Esophagus squamous epithelium (tissue), 5 donors: ENCODE data around the gene SAP130. TPM values are rescaled to one million over a fixed set of nuclear protein-coding genes. Genes with fewer than 3 reads are reported as not detected.

ENCODE experiments used
- DNase-seq: peaks from one replicate; lab custom pipeline; 2025; lab: John Stamatoyannopoulos, UW
- H3K27ac ChIP-seq, 4 donors: fragments of 200-600 bp; sonication (generic); one replicate each; pipeline ENCODE4 v1.5.1; 2016 to 2019; ENCODE audit warnings: mild to moderate bottlenecking in 1 of 4
- H3K27me3 ChIP-seq, 4 donors: fragments of 200-600 bp; sonication (generic); 1 replicate in 3 of 4; 2 replicates in 1 of 4; pipeline versions ENCODE4 v1.5.1 to v1.6.0; 2017 to 2021; ENCODE audit warnings: antibody characterized with exemption in 1 of 4
- H3K36me3 ChIP-seq, 3 donors: fragments of 200-600 bp; sonication (generic); one replicate each; pipeline ENCODE4 v1.5.1; 2016 to 2019
- H3K4me1 ChIP-seq, 3 donors: fragments of 200-600 bp; sonication (generic); one replicate each; pipeline ENCODE4 v1.5.1; 2017 to 2019
- H3K4me3 ChIP-seq, 4 donors: fragments of 200-600 bp; sonication (generic); 1 replicate in 3 of 4; 2 replicates in 1 of 4; pipeline ENCODE4 v1.5.1; 2016 to 2019; ENCODE audit warnings: mild to moderate bottlenecking in 2 of 4, moderate library complexity in 1 of 4
- H3K9me3 ChIP-seq, 3 donors: fragments of 200-600 bp; sonication (generic); one replicate each; pipeline ENCODE4 v1.5.1; 2016 to 2019
- POLR2A ChIP-seq, 4 donors: fragments of 450-650 bp; IDR thresholded peaks; one replicate each; pipeline ENCODE4 v1.6.1; 2017; ENCODE audit warnings: antibody characterized with exemption in 4 of 4, mild to moderate bottlenecking in 4 of 4, moderate library complexity in 3 of 4
- WGBS, 2 donors: methylation state at CpG; one replicate each; pipeline ENCODE4 v1.1.5; 2018; 5-methylcytosine and 5-hydroxymethylcytosine counted together
- intact Hi-C: fragments of 100-400 bp; cut with DNase I; formaldehyde crosslinking; loops from one replicate; pipeline ENCODE4 v1.15.0; 2022
- total RNA-seq, 4 donors: library from RNA; depleted of rRNA; stranded (reverse); fragments of >200 nt; gene quantifications; one replicate each; pipeline ENCODE4 v1.1.0, GENCODE V29; 2016
- TF ChIP-seq, protein P1 (sequence below), 6 experiments: fragments of 450-650 bp in 4 of 6; fragments of 200-600 bp in 2 of 6; sonication (generic) in 2 of 6; IDR thresholded peaks; one replicate each; pipeline ENCODE4 v1.5.1; 2016 to 2019; ENCODE audit warnings: antibody characterized with exemption in 6 of 6, mild to moderate bottlenecking in 4 of 6, moderate library complexity in 4 of 6
- donor health status: DM: yes; HTN: yes; CAD: no.

The SAP130 gene
- total RNA-seq, 4 donors from 2014 or later = 5.9 to 12.7 (median 8.0) TPM

DNA sequence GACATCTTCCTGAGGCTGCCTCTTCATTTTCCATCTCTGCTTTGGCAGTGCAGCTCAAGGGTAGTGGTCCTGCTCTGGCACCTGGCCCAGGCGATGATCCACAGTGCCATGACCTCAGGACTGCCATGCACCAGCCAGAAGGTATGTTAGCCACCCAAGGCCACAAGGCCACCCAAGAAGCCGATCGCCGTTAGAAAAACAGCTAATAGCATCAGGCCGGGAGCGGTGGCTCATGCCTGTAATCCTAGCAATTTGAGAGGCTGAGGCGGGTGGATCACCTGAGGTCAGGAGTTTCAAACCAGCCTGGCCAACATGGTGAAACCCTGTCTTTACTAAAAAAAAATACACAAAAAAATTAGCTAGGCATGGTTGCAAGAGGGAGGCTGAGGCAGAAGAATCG, 34.7 kb upstream of the SAP130 start:
- Histone ChIP-seq H3K4me3 (no peak overlapping the region), H3K27ac (no peak overlapping the region), H3K4me1 (no peaks in the 10 kb centered on the region), H3K27me3 (no peaks in the 10 kb centered on the region), H3K9me3 (no peaks in the 10 kb centered on the region), H3K36me3 (no peaks in the 10 kb centered on the region)
- TF ChIP-seq, protein P1, sequence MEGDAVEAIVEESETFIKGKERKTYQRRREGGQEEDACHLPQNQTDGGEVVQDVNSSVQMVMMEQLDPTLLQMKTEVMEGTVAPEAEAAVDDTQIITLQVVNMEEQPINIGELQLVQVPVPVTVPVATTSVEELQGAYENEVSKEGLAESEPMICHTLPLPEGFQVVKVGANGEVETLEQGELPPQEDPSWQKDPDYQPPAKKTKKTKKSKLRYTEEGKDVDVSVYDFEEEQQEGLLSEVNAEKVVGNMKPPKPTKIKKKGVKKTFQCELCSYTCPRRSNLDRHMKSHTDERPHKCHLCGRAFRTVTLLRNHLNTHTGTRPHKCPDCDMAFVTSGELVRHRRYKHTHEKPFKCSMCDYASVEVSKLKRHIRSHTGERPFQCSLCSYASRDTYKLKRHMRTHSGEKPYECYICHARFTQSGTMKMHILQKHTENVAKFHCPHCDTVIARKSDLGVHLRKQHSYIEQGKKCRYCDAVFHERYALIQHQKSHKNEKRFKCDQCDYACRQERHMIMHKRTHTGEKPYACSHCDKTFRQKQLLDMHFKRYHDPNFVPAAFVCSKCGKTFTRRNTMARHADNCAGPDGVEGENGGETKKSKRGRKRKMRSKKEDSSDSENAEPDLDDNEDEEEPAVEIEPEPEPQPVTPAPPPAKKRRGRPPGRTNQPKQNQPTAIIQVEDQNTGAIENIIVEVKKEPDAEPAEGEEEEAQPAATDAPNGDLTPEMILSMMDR (IDR thresholded peaks at IDR 0.05) = no peak
- no peak for TF ChIP-seq POLR2A (IDR thresholded peaks at IDR 0.05)
- intact Hi-C loops = no loop called here
- DNase-seq = no peak
- 80 to 88% methylated on average over 1 to 5 of the region's 8 CpGs for WGBS, 2 donors

DNA sequence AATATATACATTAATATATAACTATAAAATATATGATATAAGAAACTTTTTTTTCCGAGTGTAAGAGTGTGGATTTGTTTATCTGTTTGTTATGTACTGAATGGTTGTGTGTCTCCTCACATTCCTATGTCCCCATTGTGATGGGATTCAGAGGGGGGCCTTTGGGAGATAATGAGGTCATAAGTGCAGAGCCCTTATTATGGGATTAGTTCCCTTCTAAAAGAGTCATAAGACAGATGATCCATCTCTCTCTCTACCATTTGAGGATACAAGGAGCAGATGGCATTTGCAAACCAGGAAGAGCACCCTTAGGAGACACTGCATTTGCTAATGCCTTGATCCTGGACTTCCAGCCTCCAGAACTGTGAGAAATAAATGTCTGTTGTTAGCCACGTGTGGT, 30.3 kb upstream of the SAP130 start:
- TF ChIP-seq, protein P1 (IDR thresholded peaks at IDR 0.05) = no peak
- no peak for TF ChIP-seq POLR2A (IDR thresholded peaks at IDR 0.05)
- Histone ChIP-seq H3K4me3 (no peak overlapping the region), H3K27ac (no peak overlapping the region), H3K9me3 (no peaks in the 10 kb centered on the region), H3K36me3 (no peaks in the 10 kb centered on the region), H3K4me1 (no peaks in the 10 kb centered on the region), H3K27me3 (peaks cover 0 to 11% (median 0%) of the 10 kb centered on the region in 4 donors)
- intact Hi-C loops = no loop called here
- DNase-seq = no peak
- 21 to 80% methylated on average over 1 to 2 of the region's 2 CpGs for WGBS, 2 donors

DNA sequence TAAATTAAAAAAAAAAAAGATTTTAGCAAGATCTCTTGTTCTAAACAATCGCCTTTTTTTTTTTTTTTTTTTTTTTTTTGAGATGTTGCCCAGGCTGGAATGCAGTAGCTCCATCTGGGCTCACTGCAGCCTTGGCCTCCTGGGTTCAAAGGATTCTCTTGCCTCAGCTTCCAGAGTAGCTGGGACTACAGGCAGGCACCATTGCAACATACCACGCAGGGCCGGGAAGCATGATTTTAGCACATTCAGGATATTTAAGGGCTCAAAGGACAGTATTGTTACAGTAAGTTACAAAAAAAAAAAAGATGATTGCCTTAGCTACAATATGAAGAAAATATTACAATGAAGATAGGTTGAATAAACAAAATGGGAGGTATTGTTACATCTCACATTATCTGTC, 29.5 kb upstream of the SAP130 start:
- no peak overlapping the region for H3K4me3 ChIP-seq
- DNase-seq = no peak
- no peak overlapping the region for H3K27ac ChIP-seq
- TF ChIP-seq POLR2A (IDR thresholded peaks at IDR 0.05) = no peak
- TF ChIP-seq, protein P1 (IDR thresholded peaks at IDR 0.05) = no peak
- no peaks in the 10 kb centered on the region for H3K36me3 ChIP-seq
- H3K4me1 ChIP-seq = no peaks in the 10 kb centered on the region
- H3K9me3 ChIP-seq = no peaks in the 10 kb centered on the region
- WGBS, 2 donors = 64 to 90% methylated on average over 2 to 3 of the region's 3 CpGs
- H3K27me3 ChIP-seq = peaks cover 0 to 19% (median 0%) of the 10 kb centered on the region in 4 donors
- intact Hi-C loops = no loop called here

DNA sequence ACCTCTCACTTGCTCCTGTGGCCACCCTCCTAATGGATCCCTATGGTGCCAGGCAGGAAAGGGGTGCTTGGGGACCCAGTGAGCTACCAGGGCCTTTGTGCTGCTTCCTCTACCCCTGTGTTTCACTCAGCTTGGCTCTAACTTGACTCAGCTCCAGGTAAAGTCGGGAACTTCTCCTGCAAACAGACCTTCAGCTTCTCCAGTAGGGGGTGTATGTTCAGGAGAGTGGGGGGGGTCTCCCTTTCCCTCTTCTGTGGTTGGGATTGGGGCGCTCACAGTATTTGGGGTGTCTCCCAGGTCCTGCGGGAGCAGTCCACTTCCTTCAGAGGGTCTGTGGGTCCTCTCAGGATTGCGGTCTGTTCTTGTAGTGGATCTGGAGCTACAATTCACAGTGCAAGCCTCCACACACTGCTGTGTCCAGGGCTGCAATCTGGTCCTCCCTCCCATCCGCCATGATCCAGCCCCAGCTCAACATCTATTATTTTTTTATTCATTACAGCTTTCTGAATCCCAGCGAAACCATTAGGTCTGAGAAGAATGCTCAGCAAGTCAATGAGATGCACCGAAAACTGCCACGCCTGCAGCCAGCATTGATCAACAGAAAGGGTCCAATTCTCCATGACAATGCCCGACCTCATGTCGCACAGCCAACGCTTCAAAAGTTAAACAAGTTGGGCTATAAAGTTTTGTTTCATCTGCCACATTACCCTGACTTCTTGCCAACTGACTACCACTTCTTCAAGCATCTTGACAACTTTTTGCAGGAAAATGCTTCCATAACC, 26.4 kb upstream of the SAP130 start:
- intact Hi-C loops = no loop called here
- WGBS, 2 donors = 86 to 95% methylated on average over 9 to 10 of the region's 11 CpGs
- TF ChIP-seq, protein P1 (IDR thresholded peaks at IDR 0.05) = no peak
- TF ChIP-seq POLR2A (IDR thresholded peaks at IDR 0.05) = no peak
- Histone ChIP-seq H3K4me1 (no peaks in the 10 kb centered on the region), H3K27me3 (peaks cover 0 to 19% (median 0%) of the 10 kb centered on the region in 4 donors), H3K9me3 (peaks cover 0 to 3% (median 0%) of the 10 kb centered on the region in 3 donors), H3K36me3 (no peaks in the 10 kb centered on the region), H3K27ac (no peak overlapping the region), H3K4me3 (no peak overlapping the region)
- no peak for DNase-seq

DNA sequence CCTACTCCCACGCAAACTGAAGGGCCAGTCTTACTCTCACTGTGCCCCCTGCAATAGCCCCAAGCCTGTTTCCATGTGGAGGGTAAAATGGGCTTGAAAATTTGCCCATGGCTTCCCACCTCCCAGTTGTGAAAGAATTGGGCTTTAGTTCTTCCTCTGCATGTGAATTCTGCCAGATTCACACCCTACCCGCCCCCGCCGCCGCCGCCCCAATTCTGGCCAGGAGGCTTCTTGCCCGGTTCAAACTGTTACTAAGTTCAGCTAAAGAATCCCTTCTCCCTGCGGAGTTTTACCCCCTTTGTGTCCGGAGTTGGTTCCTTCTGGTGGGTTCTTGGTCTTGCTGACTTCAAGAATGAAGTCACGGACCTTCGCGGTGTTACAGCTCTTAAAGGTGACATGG, 25.5 kb upstream of the SAP130 start:
- no peak for DNase-seq
- H3K9me3 ChIP-seq = peaks cover 0 to 3% (median 0%) of the 10 kb centered on the region in 3 donors
- H3K36me3 ChIP-seq = no peaks in the 10 kb centered on the region
- WGBS, 2 donors = 90 to 92% methylated on average over 5 to 10 of the region's 12 CpGs
- intact Hi-C loops = no loop called here
- H3K27ac ChIP-seq = no peak overlapping the region
- H3K4me1 ChIP-seq = no peaks in the 10 kb centered on the region
- H3K4me3 ChIP-seq = no peak overlapping the region
- TF ChIP-seq POLR2A (IDR thresholded peaks at IDR 0.05) = no peak
- TF ChIP-seq, protein P1 (IDR thresholded peaks at IDR 0.05) = no peak
- H3K27me3 ChIP-seq = peaks cover 0 to 19% (median 0%) of the 10 kb centered on the region in 4 donors
